Activated T-cell treated with anti-CD3 and anti-CD28 coated beads for 4 hours (primary cell): Measurements from ENCODE around the gene ANO7.
"Not testable (repeated sequence)": the region's sequence is repeated elsewhere in the genome, so short reads cannot be mapped to it uniquely, and the experiment has no call there.

Experiments
- DNase-seq: peaks from one replicate; pipeline ENCODE4 v3.0.0-alpha.2; 2020

Gene ANO7

GRCh38 chr2:241194811-241195210, 6.3 kb downstream of the ANO7 start:
- no peak for DNase-seq

DNA sequence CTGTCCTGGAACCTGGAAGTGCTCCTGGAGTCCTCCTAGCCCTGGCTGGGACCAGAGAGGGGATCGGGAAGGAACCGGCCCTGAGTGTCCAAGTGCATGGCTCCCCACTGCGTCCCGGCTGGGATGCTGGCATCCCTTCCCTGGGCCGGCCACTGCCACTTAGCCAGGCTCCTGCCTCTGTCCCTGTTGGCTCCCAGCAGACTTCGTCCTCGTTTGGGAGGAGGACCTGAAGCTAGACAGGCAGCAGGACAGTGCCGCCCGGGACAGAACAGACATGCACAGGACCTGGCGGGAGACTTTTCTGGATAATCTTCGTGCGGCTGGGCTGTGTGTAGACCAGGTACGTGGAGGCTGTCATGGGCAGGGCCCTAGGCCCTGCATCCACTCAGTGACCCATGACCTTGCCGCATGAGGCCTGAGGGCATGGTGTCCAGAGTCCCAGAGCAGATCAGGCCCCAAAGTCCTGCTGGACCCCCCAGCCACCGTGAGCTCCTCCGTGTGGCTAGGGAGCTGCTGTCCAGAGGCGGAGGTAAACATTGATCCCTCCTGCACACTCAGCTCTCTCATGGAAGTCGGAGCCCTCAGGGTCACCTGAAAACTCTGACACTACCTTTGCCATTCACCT, 7.1 kb downstream of the ANO7 start:
- DNase-seq, result no peak

DNA sequence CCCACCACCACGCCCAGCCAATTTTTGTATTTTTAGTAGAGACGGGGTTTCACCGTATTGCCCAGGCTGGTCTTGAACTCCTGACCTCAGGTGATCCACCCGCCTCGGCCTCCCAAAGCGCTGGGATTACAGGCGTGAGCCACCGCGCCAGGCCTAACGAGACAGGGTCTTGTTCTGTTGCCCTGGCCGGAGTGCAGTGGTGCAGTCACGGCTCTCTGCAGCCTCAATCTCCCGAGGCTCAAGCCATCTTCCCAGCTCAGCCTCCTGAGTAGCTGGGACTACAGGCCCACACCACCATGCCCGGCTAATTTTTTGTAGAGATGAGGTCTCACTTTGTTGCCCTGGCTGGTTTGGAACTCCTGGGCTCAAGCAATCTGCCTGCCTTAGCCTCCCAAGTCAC, 8.8 kb downstream of the ANO7 start:
- not testable (repeated sequence) for DNase-seq

GRCh38 chr2:241197947-241198346, 9.5 kb downstream of the ANO7 start:
- no peak for DNase-seq

DNA sequence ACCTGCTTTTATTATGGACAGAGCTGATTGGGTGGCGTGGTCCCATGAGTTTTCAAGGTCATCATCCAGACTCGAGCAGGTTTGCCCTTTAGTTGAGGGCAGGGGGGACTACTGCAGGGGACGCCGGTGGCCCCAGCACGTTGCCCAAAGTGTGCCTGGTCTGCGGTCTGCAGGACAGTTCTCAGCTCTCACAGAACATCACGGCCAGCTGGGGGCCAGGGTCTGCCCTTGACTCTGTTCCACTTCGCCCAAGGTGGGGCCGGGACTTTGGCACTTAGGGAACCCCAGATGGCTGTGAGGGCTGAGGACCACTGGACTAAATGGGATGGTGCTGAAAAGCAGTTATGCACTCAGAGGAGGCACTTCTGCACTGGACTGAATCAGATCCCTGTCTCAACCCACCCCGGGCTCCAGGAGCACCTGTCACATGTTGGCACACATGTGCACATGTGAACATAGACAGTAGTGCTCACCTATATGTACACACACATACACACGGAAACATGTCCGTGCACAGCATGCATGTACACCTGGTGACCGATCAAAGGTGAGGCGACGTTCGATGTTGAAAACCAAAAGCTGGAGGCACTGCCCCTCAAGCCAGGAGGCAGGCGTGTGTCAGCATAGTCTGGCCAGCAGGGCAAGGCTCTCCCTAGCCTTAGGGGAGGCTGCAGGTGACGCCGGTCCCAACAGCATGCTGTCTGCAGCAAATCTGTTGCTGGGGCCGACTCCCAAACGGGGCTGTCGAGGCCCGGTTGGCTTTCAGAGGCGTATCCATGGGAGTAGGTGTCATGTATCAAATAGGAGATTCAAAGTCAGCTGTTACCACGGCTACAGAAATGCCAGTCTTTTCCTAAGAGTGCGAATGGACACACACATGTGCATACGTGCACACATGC, 10.2 kb downstream of the ANO7 start:
- DNase-seq, result no peak

- DNase-seq, result no peak
Observed at GRCh38 chr2:241199286-241199685, 10.8 kb downstream of the ANO7 start.

DNA sequence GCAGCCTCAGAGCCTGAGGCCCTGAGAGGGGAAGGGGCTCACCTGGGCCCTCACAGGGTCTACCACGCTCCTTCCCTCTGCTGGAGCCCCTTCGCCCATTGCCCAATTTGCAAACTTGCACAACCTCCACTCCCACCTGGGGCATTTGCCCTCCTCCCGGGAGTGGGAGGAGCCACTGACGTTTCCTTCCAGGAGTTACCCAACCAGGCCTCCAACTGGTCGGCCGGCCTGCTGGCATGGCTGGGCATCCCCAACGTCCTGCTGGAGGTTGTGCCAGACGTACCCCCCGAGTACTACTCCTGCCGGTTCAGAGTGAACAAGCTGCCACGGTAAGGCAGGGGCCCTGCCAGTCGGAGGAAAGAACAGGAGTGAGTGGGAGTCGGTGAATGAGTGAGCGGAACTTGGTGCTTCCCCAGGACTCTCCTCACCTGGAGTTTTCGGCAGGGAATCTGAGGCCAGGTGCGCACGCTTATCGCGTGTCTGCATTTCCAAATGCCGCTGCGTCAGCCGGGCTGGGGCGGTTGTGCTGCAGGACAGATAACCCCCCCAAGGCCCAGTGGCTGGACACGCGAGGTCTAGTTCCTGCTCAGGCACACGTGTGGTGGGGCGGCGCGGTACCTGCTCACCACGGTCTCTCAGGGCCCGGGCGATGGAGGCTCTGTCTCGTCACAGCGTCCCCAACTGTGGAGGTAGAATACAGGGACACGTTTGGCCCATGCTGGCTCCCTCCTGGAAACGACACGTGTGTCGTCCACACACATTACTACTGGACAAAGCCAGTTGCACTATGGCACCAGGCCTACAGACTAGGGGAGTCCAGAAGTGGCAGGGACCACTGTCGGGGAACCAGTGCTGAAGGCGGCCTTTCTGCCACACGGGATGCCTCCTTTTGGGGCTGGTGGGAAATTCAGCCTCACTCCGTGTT, 11.7 kb downstream of the ANO7 start:
- DNase-seq, result no peak

DNA sequence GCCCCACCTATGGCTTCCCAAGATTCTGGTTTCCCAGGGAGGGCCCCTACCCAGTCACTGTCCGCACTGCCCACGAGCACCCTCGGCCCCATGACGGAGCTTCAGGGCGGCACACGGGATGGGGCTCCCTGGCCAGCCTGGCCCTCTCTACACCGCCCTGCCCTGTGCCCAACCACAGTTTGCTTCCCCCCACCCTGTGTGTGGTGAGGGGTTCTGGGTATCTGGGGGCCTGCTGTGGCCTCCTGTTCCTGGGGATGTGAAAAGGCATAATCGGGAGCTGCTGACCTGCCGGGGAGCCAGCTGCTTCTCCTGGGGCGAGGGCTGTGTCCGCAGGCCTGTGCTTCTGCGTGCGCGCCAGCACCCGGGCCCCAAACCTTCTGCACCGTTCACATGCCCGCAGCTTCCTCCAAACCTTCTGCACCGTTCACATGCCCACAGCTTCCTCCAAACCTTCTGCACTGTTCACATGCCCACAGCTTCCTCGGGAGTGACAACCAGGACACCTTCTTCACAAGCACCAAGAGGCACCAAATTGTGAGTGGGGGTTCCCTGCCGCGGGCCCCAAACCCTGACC, 12.4 kb downstream of the ANO7 start:
- DNase-seq, result no peak

DNA sequence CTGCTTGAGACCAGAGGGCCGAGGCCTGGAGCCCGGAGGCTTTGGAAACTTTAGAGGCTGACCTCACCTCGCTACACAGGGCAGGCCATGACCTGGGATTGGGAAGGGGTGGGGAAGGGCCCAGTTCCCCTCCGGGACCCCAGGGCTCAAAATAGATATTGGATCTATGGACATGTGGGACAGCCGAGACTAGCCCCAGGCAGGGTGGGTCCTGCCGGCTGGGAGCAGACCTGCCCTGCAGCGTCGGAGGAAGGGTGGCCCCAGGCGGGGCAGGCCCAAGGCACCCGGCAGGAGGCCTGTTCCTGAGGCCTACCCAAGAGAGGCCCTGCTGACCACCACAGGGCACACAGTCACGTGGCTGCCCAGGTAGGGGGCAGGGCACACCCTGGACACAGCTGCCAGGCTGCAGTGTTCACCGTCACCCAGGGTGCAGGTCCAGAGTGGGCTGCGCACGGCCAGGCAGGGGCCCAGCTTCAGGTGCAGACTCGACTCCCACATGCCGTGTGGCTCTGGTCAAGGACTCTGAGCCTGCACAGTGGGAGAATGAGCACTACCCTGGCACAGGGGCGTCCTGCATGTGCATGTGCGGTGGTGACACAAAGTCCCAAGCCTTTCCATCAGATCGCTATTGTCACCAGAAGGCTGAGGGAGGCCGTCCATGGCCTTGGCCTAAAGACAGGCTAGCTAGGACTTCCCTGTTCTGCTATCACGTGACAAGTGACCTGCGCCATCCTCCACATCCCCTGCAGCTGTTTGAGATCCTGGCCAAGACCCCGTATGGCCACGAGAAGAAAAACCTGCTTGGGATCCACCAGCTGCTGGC, 13.2 kb downstream of the ANO7 start:
- no peak for DNase-seq

GRCh38 chr2:241202268-241202585, 13.8 kb downstream of the ANO7 start:
- DNase-seq, result no peak

DNA sequence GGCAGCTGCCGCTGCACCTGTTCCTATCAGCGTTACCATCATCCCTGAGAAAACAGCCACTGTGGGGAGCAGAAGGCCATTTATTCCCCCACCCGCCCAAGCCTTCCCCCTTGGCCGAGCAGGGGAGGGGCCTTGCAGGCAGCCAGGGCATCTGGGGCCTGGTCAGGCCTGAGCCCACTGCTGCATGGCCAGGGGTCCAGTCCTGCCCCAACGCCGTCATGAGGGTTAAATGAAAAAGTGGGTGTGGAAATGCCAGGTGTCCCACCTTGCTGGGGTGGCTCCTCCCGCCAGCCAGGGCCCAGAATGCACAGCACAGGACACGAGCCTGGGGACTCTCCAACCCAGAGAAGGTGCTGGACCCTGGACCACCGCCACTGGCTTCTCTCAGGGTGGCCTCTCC, 14.2 kb downstream of the ANO7 start:
- no peak for DNase-seq

DNA sequence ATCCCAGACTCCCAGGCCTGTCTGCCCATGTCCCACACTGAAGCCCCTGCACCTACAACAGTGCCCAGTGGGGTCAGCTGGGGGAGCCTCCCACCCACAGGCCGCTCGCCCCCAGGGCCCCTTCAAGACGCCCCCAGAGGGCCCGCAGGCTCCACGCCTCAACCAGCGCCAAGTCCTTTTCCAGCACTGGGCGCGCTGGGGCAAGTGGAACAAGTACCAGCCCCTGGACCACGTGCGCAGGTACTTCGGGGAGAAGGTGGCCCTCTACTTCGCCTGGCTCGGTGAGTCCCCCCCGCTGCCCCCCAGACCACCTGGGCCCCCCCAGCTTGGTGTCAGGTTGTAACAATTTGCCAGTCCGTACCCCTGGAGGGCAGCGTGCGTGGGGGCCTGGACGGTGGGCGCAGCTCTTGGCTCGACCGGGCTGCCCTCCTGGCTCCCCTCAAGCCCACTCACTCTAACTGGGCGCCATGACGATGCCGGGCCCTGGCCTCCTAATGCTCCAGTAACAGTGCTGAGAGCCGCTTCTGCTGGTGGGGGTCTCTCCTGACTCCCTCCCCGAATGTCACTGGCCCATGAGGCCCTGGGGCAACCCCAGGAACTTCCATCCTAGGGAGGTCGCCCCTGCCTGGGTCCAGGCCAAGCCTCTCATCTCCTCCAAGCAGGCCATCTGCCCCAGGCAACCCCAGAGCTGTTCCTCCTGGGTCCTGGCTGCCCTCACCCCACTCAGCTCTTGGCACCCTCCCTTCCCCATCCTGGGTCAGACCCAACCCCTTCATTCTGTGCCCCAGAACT, 14.9 kb downstream of the ANO7 start:
- no peak for DNase-seq

GRCh38 chr2:241204010-241204384, 15.5 kb downstream of the ANO7 start:
- no peak for DNase-seq

DNA sequence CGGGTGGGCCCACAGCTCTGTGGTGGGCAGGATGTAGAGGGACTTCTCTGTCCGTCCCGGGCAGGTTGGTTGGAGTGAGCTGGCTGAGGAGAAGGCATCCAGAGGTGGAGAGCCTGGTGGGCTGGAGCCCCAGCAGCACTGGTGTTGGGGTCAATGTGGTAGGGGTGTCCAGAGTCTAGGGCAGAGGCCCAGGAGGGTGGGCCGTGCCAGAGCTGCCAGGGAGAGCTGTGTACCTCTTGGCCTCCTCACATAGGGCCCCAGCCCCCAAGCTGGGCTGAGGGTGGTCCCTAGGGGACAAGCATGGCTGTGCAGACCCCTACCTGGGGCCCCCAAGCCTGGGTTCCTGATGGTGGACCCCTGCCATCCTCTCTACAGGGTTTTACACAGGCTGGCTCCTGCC, 16.0 kb downstream of the ANO7 start:
- no peak for DNase-seq

DNA sequence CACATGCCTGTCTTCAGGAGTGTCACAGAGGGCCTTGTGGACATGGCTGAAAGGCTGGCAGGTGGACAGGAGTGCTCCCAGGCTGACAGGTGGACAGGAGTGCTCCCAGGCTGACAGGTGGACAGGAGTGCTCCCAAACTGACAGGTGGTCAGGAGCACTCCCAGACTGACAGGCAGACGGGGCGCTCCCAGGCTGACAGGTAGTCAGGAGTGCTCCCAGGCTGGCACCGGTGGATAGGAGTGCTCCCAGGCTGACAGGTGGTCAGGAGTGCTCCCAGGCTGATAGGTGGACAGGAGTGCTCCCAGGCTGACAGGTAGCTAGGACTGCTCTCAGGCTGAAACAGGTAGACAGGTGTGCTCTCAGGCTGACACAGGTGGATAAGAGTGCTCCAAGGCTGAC, 16.6 kb downstream of the ANO7 start:
- no peak for DNase-seq

DNA sequence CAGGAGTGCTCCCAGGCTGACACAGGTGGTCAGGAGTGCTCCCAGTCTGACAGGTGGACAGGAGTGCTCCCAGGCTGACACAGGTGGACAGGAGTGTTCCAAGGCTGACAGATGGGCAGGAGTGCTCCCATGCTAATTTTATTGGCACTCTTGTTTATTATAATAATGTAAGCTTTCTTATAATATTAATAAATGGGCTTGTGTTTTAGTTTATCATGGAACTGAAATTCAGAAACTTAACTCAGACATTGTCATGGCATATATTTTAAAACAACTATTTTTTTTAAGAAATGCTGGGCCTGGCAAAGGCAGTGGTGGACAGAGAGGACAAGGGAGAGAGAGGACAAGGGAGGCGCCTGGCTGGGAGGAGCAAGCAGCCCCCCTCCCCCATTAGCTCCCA, 18.7 kb downstream of the ANO7 start:
- no peak for DNase-seq

GRCh38 chr2:241207641-241208040, 19.2 kb downstream of the ANO7 start:
- no peak for DNase-seq

GRCh38 chr2:241208058-241208457, 19.6 kb downstream of the ANO7 start:
- DNase-seq, result no peak

DNA sequence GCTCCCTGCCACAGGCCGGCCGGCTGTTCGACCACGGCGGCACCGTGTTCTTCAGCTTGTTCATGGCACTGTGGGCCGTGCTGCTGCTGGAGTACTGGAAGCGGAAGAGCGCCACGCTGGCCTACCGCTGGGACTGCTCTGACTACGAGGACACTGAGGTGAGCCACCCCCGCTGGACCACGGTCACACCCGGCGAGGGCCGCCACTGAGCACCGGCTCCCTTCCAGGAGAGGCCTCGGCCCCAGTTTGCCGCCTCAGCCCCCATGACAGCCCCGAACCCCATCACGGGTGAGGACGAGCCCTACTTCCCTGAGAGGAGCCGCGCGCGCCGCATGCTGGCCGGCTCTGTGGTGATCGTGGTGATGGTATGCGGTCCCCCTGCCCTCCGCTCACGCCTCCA, 20.8 kb downstream of the ANO7 start:
- DNase-seq, result no peak

- DNase-seq, result no peak
Observed at GRCh38 chr2:241211276-241211675, 22.8 kb downstream of the ANO7 start.

DNA sequence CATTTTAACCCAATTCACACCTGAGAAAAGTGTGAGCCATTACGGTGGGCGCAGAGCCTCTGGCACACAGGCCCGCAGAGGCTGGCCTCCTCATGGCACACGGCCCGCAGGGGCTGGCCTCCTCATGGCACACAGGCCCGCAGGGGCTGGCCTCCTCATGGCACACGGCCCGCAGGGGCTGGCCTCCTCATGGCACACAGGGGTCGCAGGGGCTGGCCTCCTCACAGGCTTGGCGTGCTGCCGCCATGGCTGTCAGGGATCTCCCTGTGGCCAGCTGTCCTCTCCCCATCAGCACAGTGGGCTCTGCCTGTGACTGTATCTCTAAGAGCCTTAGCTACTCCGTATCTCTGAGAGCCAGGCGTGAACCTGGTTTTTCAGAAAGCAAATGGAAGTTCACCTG, 24.6 kb downstream of the ANO7 start:
- DNase-seq, result no peak

GRCh38 chr2:241213567-241213966, 25.1 kb downstream of the ANO7 start:
- no peak for DNase-seq
